GM21717 (cell line): ENCODE data around the gene GCSH.

ENCODE experiments used
- ATAC-seq: cut with Tn5 transposase; IDR thresholded peaks from one replicate; pipeline ENCODE4 v1.9.1; 2021; ENCODE audit warnings: mild to moderate bottlenecking, moderate library complexity; ENCODE audit not compliant: unreplicated experiment

Gene GCSH

DNA sequence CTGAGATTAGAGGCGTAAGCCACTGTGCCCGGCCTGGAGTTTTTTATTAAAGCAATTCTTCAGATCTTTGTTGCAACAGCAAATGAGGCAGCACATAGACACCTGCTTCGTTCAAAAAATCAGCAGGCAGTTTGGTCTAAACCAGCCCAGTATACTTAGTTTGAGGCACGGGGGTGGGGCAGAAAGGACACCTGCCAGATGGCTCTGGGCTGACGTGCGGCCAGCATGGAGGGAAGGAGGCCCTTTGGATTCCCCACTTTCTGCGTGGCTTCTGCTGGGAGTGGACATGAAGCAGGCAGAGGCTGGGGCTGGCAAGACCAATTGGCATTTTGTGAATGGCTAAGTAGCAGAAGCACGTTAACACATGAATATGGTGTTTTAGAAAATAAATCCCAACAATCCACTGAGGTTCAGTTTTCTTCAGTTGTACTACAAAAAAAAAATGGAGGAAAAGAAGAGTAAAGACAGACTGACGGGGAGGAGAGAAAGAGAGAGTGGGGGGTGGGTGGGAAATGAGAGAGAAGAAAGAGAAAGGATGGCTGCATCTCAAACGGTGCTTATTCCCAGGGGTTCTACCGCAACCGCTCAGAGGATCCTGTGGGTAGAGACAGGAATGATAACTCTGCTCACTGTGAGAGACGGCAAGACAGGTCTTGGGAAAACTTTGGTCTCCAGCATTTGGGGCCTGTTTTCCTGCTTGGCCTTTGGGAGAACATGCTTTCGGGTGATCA is 35.5 kb downstream of the GCSH start:
- ATAC-seq: no peak

DNA sequence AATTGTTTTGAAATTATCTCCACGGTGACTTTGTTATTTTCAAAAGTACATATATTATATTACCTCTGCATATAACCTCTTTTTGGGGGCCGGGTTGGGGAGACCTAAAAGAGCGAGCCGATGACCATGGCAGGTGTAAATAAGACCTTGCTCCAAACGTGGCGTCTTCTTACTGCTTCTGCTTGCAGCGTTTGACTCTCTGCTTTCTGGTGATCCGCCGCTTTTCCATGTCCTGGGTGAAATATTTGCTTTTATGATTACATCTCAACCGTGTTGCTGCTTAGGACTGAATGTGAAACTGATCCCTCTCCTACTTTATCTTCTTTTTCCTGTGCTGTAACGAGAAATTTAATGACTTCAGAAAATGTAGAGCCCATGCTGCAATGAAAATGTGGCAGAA is 42.4 kb downstream of the GCSH start:
- ATAC-seq: no peak

DNA sequence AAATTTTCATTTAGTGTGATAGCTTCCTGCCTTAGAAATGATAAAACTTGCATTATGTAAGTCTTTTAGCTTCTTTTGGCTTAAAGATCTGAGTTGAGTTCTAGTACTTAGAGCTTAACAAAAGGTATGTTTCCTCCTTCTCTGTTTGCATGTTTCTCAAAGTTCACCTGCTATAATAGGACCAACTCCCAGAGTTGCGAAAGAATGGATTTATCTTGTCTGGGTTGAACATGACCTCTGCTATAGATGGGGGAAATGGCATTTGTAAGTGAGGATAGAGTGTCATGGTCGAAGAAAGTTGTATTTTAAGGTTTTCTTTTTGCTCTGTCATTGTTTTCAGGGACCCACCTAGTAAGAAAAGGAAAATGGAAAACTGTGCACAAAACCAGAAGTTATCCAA is 53.4 kb downstream of the GCSH start:
- no peak for ATAC-seq

DNA sequence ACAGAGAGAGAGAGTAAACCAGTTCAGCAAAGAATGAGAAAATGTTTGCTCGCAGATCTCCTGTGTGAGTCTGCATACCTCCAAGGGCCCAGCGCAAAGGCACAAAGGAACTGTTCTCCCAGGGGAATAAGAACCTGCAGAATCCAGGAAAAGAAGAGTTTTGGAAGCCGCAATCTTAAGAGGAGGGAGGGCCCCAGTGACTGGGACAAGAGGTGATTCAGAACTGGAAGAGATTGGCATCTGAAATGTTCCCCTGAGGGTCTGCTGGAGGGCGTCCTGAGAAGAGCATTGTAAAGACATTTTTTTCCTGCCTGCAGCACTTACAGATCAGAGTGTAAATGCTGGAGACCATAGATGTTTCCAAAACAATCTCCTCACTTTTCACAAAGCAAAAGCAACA is 54.5 kb downstream of the GCSH start:
- no peak for ATAC-seq

DNA sequence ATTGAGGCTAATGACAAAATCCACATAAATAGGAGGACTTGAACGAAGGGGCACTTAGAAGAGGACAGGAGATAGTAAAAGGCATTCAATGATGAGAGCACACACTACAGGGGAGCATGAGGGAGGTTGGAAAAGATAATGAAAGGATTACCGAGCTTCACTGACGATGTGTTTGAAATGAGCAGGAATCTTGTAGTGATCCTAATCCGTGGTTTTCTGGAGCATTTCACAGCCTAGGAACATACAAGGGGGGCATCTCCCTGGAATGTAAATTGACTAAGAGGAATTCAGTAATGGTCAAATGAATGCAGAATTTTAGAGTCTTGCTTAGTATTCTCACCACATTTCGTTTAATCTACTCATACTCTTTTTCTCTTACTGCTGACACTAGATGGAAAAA is 55.4 kb downstream of the GCSH start:
- ATAC-seq: no peak

DNA sequence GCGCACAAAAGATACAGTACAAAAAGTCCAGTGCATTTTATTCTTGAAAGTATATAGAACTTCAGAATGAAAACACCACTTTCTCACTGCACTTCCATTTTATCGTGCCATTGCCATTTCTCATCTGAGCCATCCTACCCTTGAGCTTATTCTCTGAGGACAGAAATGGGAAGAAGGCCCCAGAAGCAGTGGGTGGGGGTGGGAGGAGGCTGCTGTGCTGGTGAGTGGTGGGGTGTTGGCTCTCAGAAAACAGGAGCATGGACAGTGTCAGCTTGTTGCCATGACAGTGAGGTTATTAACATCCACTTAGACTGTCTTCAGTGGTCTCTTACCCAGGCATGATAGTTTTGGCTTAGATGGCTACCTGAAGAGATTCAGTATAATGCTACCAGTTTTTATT is 56.1 kb downstream of the GCSH start:
- no peak for ATAC-seq

DNA sequence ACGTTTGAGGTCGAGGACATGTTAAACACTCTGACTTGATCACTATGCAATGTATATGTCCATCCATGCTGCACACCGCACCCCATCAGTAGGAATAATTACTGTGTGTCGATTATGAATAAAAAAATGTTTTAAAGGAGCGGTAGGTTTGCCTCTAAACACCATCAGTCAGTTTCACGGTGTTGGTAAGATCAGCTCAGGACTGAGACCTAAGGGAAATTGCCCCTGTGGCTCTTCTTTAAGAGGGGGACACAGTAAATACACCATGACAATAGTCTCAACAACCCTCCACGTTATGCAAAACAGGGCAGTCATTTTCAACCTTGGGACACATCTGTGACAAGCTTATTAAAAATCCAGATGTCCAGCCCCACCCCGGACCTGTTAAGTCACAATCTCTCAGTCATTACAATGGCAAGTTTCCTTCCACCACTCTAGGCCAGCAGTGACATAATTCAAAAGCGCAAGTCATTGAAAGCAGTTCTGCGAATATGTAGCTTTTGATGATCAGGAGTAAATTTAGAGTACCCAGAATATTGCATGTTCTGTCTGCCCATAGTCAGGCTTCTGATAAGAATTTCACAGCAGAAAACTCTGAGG is 59.3 kb downstream of the GCSH start:
- no peak for ATAC-seq

DNA sequence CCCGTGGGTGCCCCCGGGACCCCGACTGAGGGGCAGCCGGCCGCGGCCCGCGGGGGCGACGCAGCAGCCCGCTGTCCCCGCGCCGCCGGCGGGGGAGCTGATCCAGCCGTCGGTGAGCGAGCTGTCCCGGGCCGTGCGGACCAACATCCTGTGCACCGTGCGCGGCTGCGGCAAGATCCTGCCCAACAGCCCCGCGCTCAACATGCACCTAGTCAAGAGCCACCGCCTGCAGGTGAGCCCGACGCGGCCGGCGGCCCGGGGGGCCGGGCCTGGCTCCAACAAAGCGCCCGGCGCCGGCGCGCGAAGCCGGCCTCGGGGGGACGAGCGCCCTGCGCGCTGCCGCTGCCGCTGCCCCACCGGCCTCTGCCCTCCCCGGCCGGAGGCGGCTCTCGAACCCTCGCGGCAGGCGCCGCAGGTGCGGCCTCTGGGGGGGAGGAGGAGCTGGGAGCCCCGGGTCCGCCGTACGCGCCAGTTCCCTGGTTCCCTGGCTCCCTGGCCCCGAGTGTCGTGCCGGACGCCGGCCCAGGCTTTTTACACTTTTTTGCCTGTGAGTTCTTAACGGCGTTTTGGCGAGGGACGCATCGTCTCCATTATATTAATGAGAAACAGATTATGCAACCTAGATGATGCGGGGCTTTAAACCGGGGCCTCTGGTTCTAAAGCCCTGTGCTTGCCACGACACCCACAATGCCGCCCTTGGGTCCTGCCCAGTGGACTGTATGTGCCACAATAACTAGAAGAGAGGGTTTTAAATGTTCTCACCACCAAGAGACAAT is 60.0 kb downstream of the GCSH start:
- ATAC-seq: peak; percentile 45

DNA sequence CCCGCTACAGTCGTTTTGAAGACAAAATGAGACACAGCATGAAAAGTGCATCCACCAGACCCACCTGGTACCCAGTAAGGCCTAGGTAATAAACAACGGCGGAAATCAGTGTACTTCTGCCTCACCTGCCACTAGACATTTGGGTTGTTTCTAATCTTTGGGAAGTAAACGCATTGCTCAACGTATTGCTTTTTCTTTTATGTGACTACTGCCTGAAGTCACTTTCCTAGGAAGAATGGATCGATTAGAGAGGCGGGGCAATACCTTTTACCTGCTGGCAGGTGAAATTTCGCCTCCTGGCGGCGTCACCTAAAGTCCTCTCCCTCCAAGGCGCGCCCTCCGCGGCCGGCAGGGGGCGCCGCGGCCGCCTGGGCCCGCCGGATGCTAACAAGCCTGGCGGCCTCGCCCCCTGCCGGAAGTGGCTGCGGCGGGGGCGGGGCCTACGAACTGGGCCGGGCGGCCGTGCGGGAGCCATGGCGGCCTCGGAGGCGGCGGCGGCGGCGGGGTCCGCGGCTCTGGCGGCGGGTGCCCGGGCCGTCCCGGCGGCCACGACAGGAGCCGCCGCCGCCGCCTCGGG is 60.7 kb downstream of the GCSH start, which contains the start of gene ATMIN:
Gene ATMIN, plus strand, starts transcription at position 445 of the 577 bp plus-strand sequence. Its CDS starts 29 bp downstream, at position 474.
- ATAC-seq: peak; percentile 89
